Tibial nerve (tissue), 4 donors: ENCODE data around the gene JARID2.

Experiments
- EP300 ChIP-seq, 2 donors: sonication (generic); formaldehyde crosslinking; IDR thresholded peaks; one replicate each; pipeline ENCODE4 v1.6.1; 2017; ENCODE audit warnings: antibody characterized with exemption in 2 of 2, mild to moderate bottlenecking in 1 of 2
- POLR2A ChIP-seq, 2 donors: fragments of 450-650 bp; IDR thresholded peaks; one replicate each; pipeline ENCODE4 v1.6.1; 2017; ENCODE audit warnings: antibody characterized with exemption in 2 of 2, mild to moderate bottlenecking in 2 of 2, moderate library complexity in 2 of 2
- TF ChIP-seq, protein P1 (sequence below), 5 experiments: fragments of 200-600 bp in 3 of 5; fragments of 450-650 bp in 2 of 5; sonication (generic) in 3 of 5; IDR thresholded peaks; one replicate each; pipeline ENCODE4 v1.5.1; 2016 to 2019; ENCODE audit warnings: antibody characterized with exemption in 5 of 5, mild to moderate bottlenecking in 3 of 5, moderate library complexity in 2 of 5

DNA sequence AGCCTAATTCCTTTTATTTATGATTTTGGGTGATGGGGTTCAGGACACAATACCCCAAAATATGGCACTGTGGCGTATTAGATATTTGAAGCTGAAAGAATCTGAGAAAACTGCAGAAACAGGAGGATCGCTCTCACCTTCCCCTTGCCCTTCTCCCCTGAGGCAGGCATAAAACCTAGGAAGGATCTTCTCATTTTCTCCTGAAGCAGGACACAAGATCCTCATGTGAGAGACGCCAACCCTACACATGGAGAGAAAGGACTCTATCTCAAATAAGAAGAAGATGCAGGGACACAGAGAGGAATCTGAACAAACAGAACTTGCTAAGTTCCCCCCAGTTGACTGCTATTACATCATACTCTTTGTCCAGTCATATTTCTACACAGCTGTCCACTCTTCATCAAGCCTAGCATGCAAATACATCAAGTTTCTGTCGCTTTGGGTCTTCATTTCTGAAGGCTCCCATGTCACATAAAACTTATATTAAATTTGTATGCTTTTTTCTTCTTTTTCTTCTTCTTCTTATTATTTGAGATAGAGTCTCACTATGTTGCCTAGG lies 307.9 kb downstream of the JARID2 start:
- TF ChIP-seq, protein P1, sequence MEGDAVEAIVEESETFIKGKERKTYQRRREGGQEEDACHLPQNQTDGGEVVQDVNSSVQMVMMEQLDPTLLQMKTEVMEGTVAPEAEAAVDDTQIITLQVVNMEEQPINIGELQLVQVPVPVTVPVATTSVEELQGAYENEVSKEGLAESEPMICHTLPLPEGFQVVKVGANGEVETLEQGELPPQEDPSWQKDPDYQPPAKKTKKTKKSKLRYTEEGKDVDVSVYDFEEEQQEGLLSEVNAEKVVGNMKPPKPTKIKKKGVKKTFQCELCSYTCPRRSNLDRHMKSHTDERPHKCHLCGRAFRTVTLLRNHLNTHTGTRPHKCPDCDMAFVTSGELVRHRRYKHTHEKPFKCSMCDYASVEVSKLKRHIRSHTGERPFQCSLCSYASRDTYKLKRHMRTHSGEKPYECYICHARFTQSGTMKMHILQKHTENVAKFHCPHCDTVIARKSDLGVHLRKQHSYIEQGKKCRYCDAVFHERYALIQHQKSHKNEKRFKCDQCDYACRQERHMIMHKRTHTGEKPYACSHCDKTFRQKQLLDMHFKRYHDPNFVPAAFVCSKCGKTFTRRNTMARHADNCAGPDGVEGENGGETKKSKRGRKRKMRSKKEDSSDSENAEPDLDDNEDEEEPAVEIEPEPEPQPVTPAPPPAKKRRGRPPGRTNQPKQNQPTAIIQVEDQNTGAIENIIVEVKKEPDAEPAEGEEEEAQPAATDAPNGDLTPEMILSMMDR (IDR thresholded peaks at IDR 0.05) = no peak
- TF ChIP-seq POLR2A (IDR thresholded peaks at IDR 0.05) (no peak), EP300 (IDR thresholded peaks at IDR 0.05) (no peak)
